ENCODE data around the gene CLCN6. TPM values are rescaled to one million over a fixed set of nuclear protein-coding genes. Genes with fewer than 3 reads are reported as not detected.

The CLCN6 gene
- total RNA-seq, 1 experiment from 2014 or later = 48.1 TPM

DNA sequence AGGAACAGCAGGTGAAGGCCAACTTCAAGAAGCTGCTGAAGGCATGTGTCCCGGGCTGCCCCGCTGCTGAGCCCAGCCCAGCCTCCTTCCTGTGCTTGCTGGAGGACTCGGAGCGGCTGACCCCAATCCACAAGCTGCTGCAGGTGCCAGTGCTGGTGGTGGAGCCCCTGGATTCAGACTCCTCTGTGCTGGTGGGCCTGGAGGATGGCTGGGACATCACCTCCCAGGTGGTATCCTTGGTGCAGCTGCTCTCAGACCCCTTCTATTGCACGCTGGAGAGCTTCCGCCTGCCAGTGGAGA, 72.8 kb downstream of the CLCN6 start:
- Histone ChIP-seq H3K4me1 (ENCODE audit: insufficient read depth, low read length, poor library complexity, severe bottlenecking) (no peaks in the 10 kb centered on the region), H3K9me3 (ENCODE audit: low read depth, low read length, poor library complexity, severe bottlenecking) (no peaks in the 10 kb centered on the region), H3K36me3 (ENCODE audit: insufficient read depth, low read length, poor library complexity, severe bottlenecking) (no peaks in the 10 kb centered on the region), H3K27ac (ENCODE audit: low read depth, low read length, poor library complexity, severe bottlenecking) (no peak overlapping the region), H3K27me3 (replicated peaks; ENCODE audit: insufficient read depth, low read depth, low read length, poor library complexity) (peaks cover 45% of the 10 kb centered on the region), H3K4me3 (ENCODE audit: low read depth, low read length, poor library complexity, severe bottlenecking) (no peak overlapping the region)
- ChIA-PET POLR2A (ENCODE audit: low non-redundant PET) (no interaction called here), CTCF (interaction anchor here (0.6 kb wide), 1 partner anchor 13 kb away, joined by 3 read pairs; no protein-coding TSS in a partner anchor)
- intact Hi-C loops (cut with micrococcal nuclease; ENCODE audit: unreplicated experiment) = no loop called here
- DNase-seq (ENCODE audit: low spot score) = no peak
- TF ChIP-seq, protein P1, sequence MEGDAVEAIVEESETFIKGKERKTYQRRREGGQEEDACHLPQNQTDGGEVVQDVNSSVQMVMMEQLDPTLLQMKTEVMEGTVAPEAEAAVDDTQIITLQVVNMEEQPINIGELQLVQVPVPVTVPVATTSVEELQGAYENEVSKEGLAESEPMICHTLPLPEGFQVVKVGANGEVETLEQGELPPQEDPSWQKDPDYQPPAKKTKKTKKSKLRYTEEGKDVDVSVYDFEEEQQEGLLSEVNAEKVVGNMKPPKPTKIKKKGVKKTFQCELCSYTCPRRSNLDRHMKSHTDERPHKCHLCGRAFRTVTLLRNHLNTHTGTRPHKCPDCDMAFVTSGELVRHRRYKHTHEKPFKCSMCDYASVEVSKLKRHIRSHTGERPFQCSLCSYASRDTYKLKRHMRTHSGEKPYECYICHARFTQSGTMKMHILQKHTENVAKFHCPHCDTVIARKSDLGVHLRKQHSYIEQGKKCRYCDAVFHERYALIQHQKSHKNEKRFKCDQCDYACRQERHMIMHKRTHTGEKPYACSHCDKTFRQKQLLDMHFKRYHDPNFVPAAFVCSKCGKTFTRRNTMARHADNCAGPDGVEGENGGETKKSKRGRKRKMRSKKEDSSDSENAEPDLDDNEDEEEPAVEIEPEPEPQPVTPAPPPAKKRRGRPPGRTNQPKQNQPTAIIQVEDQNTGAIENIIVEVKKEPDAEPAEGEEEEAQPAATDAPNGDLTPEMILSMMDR (conservative IDR thresholded peaks at IDR 0.05; ENCODE audit: low read depth, low read length) = no peak
- TF ChIP-seq EZH2 (IDR thresholded peaks at IDR 0.05; ENCODE audit: borderline replicate concordance, low read depth, low read length, poor library complexity, severe bottlenecking) = no peak
- BruUV-seq (replicated peaks) = no TSS peak

DNA sequence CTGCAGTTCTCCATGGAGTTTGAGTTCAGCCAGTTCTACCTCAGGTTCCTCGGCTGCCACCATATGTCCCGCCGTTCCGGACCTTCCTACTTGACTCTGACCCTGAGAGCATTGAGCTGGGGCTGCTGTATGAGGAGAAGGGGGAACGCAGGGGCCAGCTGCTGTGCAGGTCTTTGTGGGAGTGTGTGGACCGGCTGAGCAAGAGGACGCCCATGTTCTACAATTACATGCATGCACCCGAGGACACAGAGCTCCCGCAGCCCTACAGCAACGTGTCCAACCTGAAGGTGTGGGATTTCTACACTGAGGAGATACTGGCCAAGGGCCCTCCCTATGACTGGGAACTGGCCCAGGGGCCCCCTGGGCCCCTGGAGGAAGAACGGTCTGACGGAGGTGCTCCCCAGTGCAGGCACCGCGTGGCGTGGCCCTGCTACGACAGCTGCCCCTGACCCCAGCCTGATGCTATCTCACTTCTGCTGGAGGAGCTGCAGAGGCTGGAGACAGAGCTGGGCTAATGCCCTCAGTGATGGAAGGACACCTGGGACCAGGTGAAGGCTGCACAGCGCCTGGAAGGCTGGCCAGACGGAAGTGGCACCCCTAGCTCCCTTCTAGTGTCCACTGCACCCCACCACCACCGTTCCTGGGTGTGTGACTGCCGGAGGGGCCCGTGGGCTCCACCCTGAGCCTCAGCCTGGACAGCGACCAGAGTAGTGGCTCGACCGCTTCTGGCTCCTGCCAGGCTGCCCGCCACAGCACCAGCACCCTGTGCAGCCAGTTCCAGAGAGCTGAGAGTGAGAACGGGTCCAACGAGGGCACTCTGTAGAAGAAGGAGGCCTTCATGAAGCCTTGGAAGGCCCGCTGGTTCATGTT, 73.6 kb downstream of the CLCN6 start:
- no peaks in the 10 kb centered on the region for H3K9me3 ChIP-seq (ENCODE audit: low read depth, low read length, poor library complexity, severe bottlenecking)
- POLR2A ChIA-PET (ENCODE audit: low non-redundant PET) = no interaction called here
- TF ChIP-seq EZH2 (IDR thresholded peaks at IDR 0.05; ENCODE audit: borderline replicate concordance, low read depth, low read length, poor library complexity, severe bottlenecking) = no peak
- TF ChIP-seq, protein P1 (conservative IDR thresholded peaks at IDR 0.05; ENCODE audit: low read depth, low read length) = no peak
- no peak overlapping the region for H3K4me3 ChIP-seq (ENCODE audit: low read depth, low read length, poor library complexity, severe bottlenecking)
- intact Hi-C loops (cut with micrococcal nuclease; ENCODE audit: unreplicated experiment) = no loop called here
- no peaks in the 10 kb centered on the region for H3K36me3 ChIP-seq (ENCODE audit: insufficient read depth, low read length, poor library complexity, severe bottlenecking)
- BruUV-seq (replicated peaks) = no TSS peak
- no peaks in the 10 kb centered on the region for H3K4me1 ChIP-seq (ENCODE audit: insufficient read depth, low read length, poor library complexity, severe bottlenecking)
- DNase-seq (ENCODE audit: low spot score) = no peak
- peaks cover 43% of the 10 kb centered on the region for H3K27me3 ChIP-seq (replicated peaks; ENCODE audit: insufficient read depth, low read depth, low read length, poor library complexity)
- CTCF ChIA-PET = interaction anchor here (0.6 kb wide), 2 partner anchors 12 to 18 kb away, joined by 3 to 6 read pairs; no protein-coding TSS in a partner anchor
- H3K27ac ChIP-seq (ENCODE audit: low read depth, low read length, poor library complexity, severe bottlenecking) = no peak overlapping the region

DNA sequence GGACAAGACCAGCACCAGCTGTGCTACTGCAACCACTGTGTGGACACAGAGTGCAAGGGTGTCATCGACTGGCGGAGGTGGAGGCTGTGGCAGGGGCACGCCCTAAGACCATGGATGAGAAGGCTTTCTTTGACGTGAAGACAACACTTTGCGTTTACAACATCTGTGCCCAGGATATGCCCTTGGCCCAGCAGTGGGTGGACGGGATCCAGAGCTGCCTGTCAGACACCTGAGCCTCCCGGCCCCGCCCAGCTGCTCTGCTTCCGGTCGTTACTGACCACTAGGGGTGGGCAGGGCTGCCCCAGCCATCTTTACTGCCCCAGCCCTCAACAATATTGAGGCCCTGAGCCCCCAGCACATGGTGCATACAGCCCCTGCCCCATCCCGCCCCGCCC, 74.2 kb downstream of the CLCN6 start:
- ChIA-PET CTCF (interaction anchor here (0.6 kb wide), 2 partner anchors 8 to 19 kb away, joined by 3 to 6 read pairs; no protein-coding TSS in a partner anchor), POLR2A (ENCODE audit: low non-redundant PET) (no interaction called here)
- Histone ChIP-seq H3K4me3 (ENCODE audit: low read depth, low read length, poor library complexity, severe bottlenecking) (no peak overlapping the region), H3K27me3 (replicated peaks; ENCODE audit: insufficient read depth, low read depth, low read length, poor library complexity) (peaks cover 41% of the 10 kb centered on the region), H3K27ac (ENCODE audit: low read depth, low read length, poor library complexity, severe bottlenecking) (no peak overlapping the region), H3K4me1 (ENCODE audit: insufficient read depth, low read length, poor library complexity, severe bottlenecking) (no peaks in the 10 kb centered on the region), H3K36me3 (ENCODE audit: insufficient read depth, low read length, poor library complexity, severe bottlenecking) (no peaks in the 10 kb centered on the region), H3K9me3 (ENCODE audit: low read depth, low read length, poor library complexity, severe bottlenecking) (no peaks in the 10 kb centered on the region)
- no peak for DNase-seq (ENCODE audit: low spot score)
- intact Hi-C loops (cut with micrococcal nuclease; ENCODE audit: unreplicated experiment) = no loop called here
- TF ChIP-seq, protein P1 (conservative IDR thresholded peaks at IDR 0.05; ENCODE audit: low read depth, low read length) = no peak
- no peak for TF ChIP-seq EZH2 (IDR thresholded peaks at IDR 0.05; ENCODE audit: borderline replicate concordance, low read depth, low read length, poor library complexity, severe bottlenecking)
- BruUV-seq (replicated peaks) = no TSS peak

Measured in A673 (cell line).